Raji (cell line): ENCODE results near the gene MDFIC.

Experiments
- POLR2A ChIP-seq: IDR thresholded peaks from 2 replicates; pipeline ENCODE4 v1.6.1; 2011; ENCODE audit warnings: low read depth, low read length, control low read depth; ENCODE audit not compliant: insufficient read depth

Gene MDFIC

GRCh38 chr7:115052706-115053105 lies 130.8 kb downstream of the MDFIC start:
- no peak for TF ChIP-seq POLR2A

- no peak for TF ChIP-seq POLR2A
Measured at GRCh38 chr7:115054478-115055065, 132.7 kb downstream of the MDFIC start.

- TF ChIP-seq POLR2A: no peak
Measured at GRCh38 chr7:115056019-115056418, 134.1 kb downstream of the MDFIC start.

- no peak for TF ChIP-seq POLR2A
Measured at GRCh38 chr7:115058726-115059125, 136.8 kb downstream of the MDFIC start.

- no peak for TF ChIP-seq POLR2A
Measured at GRCh38 chr7:115059321-115059720, 137.4 kb downstream of the MDFIC start.

GRCh38 chr7:115060095-115060870 lies 138.4 kb downstream of the MDFIC start:
- TF ChIP-seq POLR2A: no peak

GRCh38 chr7:115066050-115066449 lies 144.2 kb downstream of the MDFIC start:
- TF ChIP-seq POLR2A: no peak

GRCh38 chr7:115066634-115067033 lies 144.7 kb downstream of the MDFIC start:
- no peak for TF ChIP-seq POLR2A

GRCh38 chr7:115068220-115068619 lies 146.3 kb downstream of the MDFIC start:
- no peak for TF ChIP-seq POLR2A
